HG02678 (cell line): Measurements from ENCODE around the gene ARHGAP29.
A peak's percentile ranks its signal among the peaks of the same experiment; 100 is the strongest.

Experiments used
- ATAC-seq: cut with Tn5 transposase; IDR thresholded peaks from one replicate; pipeline ENCODE4 v1.9.1; 2021; ENCODE audit warnings: mild to moderate bottlenecking, moderate library complexity; ENCODE audit not compliant: unreplicated experiment

ARHGAP29 gene

DNA sequence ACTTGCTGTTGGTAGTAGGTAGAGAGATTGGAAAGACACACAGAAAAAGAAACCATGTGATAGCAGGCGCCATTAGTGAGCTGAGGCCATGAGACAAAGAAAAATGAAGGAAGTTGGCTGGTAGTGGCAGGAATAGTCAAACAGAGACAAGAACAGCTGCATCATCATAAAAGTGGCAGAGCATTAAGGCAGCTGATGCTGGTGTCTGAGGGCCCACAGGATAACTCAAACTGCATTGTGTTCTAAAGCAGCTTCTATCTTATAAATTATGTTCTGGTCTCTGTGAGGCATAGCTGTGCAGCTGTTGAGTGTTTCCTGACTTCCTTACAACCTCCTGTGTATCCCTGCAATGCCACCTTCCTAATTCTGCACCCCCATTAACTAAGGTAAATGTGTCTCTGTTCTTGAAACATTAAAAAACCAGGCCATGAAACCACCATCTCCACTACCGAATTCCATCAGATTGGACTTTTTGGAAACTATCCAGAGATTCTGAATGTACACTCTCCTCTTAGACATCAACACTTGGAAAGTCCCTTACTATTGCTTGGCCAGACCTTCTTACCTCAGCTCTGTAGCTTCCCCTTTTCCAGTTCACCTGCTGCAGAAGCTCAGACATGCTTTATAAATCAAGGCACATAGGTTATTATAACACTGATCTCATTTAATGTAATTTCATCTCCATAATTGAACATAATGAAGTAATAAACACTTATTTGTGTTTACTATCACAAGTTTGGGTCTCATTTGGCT is 23.4 kb upstream of the ARHGAP29 start:
- ATAC-seq, result no peak

DNA sequence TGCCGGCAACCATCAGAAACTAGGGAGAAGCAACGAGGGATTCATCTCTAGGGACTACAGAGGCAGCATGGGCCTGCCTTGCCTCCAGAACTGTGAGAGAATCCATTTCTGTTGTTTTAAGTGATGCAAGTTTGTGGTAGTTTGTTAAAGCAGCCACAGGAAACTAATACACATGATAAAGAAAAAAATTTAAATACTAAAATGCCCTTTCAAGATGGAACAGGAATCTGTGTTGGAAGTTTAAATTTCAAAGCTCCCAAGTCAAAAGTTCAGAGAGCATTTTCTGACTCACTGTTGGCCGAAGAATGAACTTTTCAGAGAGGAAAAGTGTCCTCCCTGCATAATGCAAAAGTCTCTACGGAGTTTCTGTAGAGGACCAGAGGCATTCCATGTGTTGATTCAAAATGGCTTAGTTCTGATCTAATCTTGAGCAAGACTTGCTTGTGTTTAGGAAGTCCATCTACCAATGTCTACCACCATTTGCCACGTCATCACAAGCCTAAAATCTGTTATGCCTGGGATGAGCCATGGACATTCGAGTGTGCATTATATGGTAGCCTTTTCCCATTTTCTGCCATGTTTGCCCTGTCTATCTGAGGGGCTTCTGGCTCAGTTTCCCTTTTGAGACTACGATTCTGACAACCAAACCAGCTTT is 22.4 kb upstream of the ARHGAP29 start:
- ATAC-seq, result no peak

DNA sequence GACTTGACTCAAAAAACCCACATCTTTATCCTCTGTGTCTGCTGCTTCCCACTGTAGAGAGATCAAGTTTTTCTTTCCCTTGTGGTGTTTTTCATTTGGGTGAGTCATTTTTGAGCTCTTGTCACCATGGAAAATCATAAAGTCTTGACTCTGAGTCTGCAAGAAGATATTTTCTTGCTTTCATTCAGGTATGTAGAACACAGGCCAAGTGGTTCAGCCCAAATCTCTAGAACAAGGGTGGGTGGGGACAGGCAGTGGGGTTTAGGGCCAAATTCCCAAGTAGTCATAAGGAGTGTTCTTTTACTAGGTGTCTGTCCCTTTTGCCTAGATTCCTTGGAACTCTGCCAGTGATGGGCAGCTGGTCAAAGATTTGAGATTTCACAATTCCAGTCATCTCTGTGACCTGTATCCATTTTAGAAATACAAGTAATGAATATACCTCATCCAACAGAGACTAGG is 21.5 kb upstream of the ARHGAP29 start:
- no peak for ATAC-seq

DNA sequence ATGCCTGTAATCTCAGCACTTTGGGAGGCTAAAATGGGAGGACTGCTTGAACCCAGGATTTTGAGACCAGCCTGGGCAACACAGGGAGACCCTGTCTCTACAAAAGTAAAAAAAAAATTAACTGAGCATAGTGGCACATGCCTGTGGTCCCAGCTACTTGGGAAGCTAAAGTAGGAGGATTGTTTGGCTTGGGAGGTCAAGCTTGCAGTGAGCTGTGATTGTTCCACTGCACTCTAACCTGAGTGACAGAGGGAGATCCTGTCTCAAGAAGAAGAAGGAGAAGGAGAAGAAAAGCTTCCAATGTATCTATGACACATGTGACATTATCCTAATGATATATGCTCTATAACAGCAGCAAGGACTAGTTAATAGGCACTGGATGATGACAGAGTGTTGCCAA is 20.1 kb upstream of the ARHGAP29 start:
- no peak for ATAC-seq

DNA sequence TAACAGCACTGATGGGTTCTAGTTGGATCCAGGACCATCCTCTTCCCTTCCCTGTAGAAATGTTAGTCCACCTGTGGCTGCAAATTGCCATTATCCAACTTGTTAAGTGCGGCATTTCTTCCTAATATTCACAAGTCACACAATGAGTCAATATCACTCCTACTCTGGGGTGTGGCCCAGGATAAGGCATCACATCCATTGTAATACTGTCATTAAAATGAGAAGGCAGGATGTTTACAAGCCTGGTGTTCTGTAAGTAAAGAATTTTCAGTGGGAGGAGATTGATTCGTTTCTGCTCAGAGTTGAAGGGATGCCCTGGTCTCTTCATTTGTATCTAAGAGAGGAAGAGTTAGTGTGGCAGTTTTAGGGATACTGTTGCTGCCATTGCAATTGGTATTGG is 18.1 kb upstream of the ARHGAP29 start:
- ATAC-seq, result no peak

DNA sequence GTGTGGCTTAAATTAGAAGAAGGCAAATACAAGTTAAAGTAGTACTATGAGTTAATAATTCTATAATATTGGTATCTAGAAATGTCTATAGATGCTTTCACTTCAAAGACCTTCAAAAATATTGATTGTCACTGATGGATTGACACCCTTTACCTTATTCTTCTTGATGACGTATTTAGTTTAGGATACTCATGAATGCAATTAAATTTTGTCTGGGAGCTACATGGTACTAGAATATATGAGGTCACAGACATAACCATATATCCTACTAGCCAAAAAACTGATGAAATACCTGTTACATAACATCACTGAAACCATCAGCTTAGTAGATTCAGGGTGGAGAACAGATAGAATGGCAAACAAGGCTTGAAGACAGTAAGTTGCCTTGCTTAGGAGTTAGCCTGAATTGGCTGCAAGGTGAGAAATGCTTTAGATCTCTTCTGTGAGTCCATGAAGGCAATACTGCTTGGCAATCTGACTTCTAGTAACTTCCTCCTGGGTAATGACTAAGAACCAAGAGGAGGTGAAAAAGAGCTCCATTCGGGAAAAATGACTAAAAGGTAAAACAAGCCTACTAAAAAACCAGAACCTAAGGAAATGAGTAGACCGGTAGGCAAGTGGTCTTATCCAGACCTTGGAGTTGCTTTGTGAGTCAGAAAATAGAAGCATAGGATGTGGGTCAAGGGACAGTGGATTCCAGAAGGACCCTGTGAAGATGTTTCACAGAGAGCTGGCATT is 16.9 kb upstream of the ARHGAP29 start:
- ATAC-seq, result no peak

DNA sequence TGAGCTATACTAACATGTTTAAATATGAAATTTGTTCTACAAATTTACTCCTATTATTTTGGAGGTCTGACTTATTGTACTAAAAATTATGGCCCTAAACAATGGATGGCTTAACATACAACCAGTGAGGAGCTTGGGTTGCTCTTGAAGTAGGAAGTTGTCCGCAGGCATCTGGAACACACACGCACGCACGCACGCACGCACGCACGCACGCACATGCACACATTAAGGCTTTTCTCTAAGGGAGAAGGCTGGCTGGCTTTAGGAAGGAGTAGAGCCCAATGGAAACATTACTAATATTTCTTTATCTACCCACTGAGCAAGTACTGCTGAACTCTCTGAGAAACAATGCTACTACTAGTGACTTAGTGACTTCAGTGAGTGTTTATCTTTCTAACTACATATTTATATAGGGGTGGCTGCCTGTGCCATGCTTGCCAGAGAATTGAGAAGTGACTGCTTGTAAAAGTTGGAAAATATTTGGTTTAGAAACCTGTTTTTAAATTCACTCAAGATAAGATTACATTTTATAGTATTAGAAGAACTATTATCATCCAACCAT is 16.2 kb upstream of the ARHGAP29 start:
- no peak for ATAC-seq

DNA sequence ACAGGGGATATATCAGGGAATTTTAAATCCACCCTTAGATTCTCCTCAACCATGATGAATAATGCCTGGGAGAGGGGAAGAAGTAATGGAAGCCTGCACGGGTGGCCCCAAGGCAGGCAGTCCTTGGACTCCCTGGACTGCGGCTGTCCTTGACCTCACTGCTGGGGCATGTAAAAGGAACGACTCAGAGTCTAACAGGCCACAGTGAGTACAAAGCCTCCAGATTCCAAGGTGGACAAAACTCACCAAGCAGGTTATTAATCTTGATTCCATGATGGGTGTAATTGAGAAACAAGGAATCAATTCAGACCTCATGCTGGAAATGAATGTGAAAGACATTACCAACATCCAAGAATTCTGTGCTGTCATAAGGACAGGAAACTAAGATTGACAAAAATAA is 13.0 kb upstream of the ARHGAP29 start:
- ATAC-seq, result no peak

DNA sequence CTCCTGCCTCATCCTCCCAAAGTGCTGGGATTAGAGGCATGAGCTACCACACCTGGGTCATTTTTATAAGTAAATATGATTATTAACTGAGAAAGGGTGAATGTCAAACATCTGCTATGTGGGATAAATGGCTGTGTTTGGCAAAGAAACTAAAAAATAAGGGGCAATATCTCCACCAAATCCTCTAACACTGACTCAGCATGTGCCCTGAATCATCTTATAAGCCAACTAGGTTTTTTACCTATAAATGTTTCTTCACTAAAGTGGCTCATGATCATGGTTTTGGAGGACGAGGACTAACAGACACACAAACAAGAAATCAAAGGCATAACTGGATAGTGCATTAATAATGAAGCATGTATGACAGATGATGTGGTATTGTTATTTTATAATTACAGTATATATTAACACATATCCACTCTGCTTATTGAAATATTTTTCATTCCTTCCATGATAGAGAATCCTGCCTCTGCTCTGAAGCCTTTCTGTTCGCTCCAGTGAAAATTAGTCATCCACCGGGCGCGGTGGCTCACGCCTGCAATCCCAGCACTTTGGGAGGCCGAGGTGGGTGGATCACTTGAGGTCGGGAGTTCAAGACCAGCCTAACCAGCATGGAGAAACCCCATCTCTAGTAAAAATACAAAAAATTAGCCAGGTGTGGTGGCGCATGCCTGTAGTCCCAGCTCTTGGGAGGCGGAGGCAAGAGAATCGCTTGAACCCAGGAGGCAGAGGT is 11.7 kb upstream of the ARHGAP29 start:
- no peak for ATAC-seq

DNA sequence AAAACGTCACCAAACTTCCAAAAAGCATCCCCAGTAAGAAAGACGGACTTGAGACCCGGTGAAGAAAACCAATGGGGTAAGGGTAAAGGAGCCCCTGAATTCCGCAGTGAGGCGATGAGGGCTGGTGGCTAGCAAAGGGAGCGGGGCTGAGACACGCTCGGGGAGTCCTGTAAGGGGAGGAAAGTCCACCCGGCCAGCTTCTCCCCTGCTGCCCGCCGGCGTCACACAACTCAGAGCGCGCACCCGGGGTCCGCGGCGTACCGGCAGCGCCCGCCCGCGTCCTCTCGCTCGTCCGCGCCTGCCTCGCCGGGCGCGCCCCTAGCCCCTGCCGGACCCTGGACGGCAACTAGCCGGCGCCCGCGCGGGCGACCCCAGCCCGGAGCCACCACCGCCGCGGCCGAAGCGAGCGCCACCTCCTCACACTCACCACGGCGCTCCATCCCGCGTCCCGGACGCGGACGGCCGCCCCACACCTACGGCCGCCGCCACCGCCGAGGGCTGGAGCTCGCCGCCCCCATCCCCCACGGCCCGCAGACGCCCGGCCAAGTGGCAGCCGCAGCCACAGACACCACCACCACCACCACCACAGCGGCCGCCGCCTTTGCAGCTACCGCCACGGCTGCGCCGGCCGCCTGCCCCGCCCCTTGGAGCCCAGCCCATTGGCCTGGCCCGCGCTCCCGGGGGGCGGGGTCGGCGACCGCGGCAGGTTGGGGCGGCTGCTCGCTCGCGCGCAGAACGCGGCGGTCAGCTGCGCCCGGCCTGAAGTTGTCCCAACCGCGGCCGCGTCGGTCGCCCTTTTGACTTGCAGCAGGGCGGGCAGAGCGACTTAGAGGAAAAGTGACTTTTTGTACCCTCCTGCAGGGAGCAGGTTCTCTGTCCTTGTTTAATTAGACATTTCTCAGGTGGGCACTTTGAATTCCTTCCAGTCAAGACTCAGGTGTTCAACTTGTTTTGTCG is 10.0 kb upstream of the ARHGAP29 start:
- peak; percentile 92 for ATAC-seq

DNA sequence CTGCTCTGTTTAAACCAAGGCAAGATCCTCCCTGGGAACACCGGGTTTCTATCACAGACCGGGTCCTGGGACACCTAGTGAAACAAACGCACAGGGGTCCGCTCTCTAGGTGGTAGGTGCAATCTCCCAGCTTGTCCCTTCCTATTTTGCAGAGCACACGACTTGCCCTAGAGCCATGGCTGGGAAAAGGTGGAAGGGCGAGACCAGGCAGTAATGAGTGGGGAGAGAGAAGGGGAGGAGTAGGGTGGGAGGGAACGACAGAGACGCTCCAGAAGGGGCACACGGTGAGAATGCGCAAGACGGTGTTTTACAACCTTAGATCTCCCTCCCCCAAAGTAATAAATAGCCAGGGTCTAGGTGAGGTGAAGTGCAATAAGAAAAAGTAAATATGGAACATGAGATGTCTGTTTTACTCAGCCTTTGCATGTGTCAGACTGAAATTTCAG is 9.3 kb upstream of the ARHGAP29 start:
- no peak for ATAC-seq

DNA sequence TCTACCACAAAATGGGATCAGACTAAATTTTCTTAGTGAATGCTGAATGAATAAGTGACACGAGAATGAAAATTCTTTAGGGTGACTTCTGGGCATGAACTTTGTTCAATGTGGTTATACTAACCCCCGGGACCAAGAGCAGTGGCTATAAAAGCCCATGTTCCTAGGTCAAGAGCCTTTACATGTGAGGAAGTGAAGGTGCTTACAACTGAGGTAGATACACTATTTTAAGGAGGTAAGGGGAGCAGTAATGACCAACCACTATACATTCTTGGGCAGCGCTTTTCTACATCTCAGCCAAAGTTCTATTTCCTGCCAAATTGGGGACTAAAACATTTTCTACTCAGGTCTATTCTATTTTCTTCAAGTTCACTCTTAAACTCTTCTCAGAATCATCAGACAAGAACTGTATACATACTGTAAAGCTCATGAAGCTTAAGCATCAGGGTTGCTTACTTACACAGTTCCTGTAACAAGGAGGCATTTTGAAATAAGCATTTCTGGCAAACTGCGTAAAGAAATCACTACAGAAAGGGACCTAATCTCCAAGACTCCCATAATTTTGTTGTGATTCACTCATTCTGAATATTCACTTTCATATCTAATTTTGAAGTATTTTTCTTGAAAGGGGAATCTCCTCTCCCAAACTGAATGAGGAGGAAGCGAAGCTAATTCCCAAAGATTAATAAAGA is 8.5 kb upstream of the ARHGAP29 start:
- ATAC-seq, result no peak

DNA sequence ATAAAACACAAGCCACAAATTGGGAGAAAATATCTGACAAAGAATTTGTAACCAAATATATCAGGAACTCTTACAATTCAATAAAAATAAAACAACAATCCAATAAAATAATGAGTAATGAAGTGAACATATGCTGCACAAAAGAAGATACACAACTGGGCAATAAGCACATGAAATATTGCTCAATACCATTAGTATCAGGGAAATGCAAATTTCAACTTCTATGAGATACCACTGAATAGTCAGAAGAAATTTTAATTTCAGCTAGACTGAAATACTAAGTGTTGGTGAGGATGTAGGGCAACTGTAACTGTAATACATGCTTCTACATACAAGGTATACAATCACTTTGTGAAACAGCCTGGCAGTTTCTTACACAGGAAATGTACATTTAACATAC is 7.4 kb upstream of the ARHGAP29 start:
- no peak for ATAC-seq

DNA sequence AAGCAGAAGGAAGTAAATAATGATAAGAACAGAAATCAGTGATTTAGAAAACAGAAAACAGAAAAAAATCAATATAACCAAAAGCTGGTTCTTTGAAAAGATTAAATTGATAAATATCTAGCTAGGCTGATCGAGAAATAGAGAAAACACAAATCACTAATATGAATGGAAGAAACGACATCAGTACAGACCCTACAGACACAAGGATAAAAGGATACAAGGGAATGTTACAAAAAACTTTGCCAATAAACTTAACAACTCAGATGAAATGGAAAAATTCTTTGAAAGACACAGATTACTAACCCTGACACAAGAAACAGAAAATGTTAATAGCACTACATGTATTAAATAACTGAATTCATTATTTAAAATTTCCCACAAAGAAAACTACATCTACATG is 6.3 kb upstream of the ARHGAP29 start:
- ATAC-seq, result no peak

DNA sequence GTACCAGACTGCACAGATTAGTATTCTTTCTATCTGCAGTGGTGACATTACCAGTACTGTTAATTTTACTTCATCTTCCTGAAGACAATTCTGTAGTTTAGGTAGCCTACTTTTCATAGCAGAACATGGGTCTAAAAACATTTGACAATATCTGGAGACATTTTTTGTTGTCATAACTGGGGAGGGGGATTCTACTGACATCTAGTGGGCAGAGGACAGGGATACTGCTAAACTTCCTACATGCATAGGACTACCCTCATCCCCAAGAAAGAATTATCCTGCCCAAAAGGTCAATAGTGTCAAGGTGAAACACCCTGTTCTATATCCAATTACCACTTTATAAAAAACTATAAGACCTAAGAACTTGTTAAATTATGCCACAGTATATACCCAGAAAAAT is 3.4 kb upstream of the ARHGAP29 start:
- ATAC-seq, result no peak

DNA sequence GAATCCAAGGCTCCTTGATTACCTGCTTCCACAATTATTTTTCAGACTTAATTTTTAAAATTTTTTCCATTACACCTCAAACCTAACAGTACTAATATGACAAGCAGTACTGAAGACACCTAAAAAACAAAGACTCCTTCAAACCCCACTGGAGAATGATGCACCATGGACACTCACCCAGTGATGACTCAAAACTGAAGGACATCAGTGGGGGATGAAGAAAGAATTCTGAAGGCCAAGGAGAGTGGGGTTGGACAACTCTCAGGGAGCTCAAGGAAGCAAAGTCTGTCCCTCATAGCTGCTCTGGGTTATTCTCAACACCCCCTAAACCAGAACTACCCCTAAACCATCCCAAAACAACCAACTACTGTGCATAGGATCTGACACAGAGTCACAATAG is 2.4 kb upstream of the ARHGAP29 start:
- ATAC-seq, result no peak

DNA sequence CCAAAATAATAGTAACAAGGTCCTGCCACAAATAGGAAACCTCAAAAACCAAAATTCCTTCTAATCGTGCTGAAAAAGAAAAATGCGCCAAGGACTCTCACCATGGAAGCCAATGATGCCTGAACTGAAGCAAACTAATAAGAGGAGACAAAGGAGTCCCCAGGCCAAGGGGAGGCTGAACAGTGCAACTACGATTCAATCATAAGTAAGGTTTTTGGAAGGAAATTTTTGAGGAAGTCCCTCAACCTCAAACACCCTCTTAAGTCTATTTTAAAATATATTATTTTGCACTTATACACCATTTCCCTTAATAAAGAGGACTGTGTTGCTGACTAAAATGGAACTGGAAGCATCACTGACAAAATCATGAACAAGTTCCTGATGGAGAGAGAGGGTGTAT is 1.7 kb upstream of the ARHGAP29 start:
- no peak for ATAC-seq

DNA sequence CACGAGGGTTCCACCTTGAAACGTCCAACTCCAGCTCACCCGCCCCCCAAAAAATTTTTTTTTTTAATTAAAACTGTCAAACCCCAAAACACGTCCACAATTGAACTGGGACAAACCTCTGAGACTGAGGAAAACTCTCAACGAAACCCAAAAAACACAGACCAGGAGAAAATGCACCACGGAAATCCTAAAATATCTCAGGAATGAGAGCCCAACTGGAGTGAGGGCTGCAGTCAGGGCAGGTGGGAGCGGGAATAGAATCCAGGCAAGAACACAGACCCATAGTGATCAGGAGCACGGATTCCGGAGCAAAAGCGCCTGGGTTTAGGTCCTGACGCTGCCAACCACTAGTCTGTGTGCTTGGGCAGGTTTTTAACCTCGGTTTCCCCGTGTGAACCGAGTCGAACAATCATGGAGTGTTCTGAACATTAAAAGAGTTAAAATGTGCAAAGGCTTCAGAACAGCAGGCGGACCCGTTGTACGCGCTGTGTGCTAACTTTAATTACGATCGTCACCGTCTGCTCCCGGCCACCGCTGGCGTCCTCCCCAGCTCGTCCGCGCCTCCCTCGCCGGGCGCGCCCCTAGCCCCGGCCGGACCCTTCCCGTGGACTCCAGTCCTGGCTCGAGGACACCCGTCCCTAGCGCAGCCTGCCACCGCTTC is 624 bp downstream of the ARHGAP29 start:
- peak; percentile 19 for ATAC-seq
